Effector memory CD8-positive, alpha-beta T cell (primary cell): ENCODE data around the gene GPR89B.
"Not testable (repeated sequence)": the region's sequence is repeated elsewhere in the genome, so short reads cannot be mapped to it uniquely, and the experiment has no call there.

Experiments
- ATAC-seq: fragments of 150-1000 bp; cut with Tn5 transposase; replicated peaks from 2 replicates; pipeline ENCODE4 v1.10.0; 2021; ENCODE audit warnings: mild to moderate bottlenecking, moderate library complexity
- DNase-seq, 3 experiments: peaks; one replicate each; pipeline ENCODE4 v3.0.0; 2021
- H3K27ac Mint-ChIP-seq, 2 donors: one replicate each; pipeline ENCODE4 v1.8.0; 2022; ENCODE audit warnings: mild to moderate bottlenecking in 2 of 2, mixed read lengths in 2 of 2, moderate library complexity in 2 of 2
- H3K27me3 Mint-ChIP-seq, 2 donors: one replicate each; pipeline ENCODE4 v1.8.0; 2022; ENCODE audit warnings: mixed read lengths in 2 of 2
- H3K36me3 Mint-ChIP-seq: one replicate; pipeline ENCODE4 v1.8.0; 2022; ENCODE audit warnings: mild to moderate bottlenecking, moderate library complexity, mixed read lengths; ENCODE audit not compliant: insufficient read depth
- H3K4me1 Mint-ChIP-seq, 2 donors: one replicate each; pipeline ENCODE4 v1.8.0; 2022; ENCODE audit warnings: low read depth in 2 of 2, mixed read lengths in 2 of 2
- H3K4me3 Mint-ChIP-seq, 2 donors: one replicate each; pipeline ENCODE4 v1.8.0; 2022; ENCODE audit warnings: mild to moderate bottlenecking in 2 of 2, mixed read lengths in 2 of 2, moderate library complexity in 2 of 2
- H3K9me3 Mint-ChIP-seq, 2 donors: one replicate each; pipeline ENCODE4 v1.8.0; 2022; ENCODE audit warnings: mixed read lengths in 2 of 2

The GPR89B gene

GRCh38 chr1:147964575-147964974, 36.4 kb downstream of the GPR89B start:
- H3K4me3 Mint-ChIP-seq, ATAC-seq, H3K9me3 Mint-ChIP-seq, H3K36me3 Mint-ChIP-seq, H3K27ac Mint-ChIP-seq, DNase-seq, H3K4me1 Mint-ChIP-seq, H3K27me3 Mint-ChIP-seq: not testable (repeated sequence)

GRCh38 chr1:147966657-147967056, 38.4 kb downstream of the GPR89B start:
- not testable (repeated sequence) for H3K27me3 Mint-ChIP-seq, H3K4me1 Mint-ChIP-seq, DNase-seq, H3K9me3 Mint-ChIP-seq, H3K27ac Mint-ChIP-seq, H3K4me3 Mint-ChIP-seq
- peak; percentile 82 for ATAC-seq
- peaks cover 15% of the 10 kb centered on the region for H3K36me3 Mint-ChIP-seq

GRCh38 chr1:147978896-147979651, 50.9 kb downstream of the GPR89B start:
- H3K4me1 Mint-ChIP-seq, H3K9me3 Mint-ChIP-seq, H3K27me3 Mint-ChIP-seq, ATAC-seq, H3K4me3 Mint-ChIP-seq, DNase-seq, H3K36me3 Mint-ChIP-seq: not testable (repeated sequence)
- peak overlapping the region in 1 of 2 donors; percentile 7 for H3K27ac Mint-ChIP-seq

GRCh38 chr1:147985374-147985773, 57.2 kb downstream of the GPR89B start:
- H3K36me3 Mint-ChIP-seq, H3K4me1 Mint-ChIP-seq, H3K27ac Mint-ChIP-seq, H3K27me3 Mint-ChIP-seq, DNase-seq, ATAC-seq, H3K4me3 Mint-ChIP-seq, H3K9me3 Mint-ChIP-seq: not testable (repeated sequence)

- H3K27me3 Mint-ChIP-seq, H3K27ac Mint-ChIP-seq, H3K9me3 Mint-ChIP-seq, ATAC-seq, H3K4me1 Mint-ChIP-seq, DNase-seq, H3K4me3 Mint-ChIP-seq, H3K36me3 Mint-ChIP-seq: not testable (repeated sequence)
Measured at GRCh38 chr1:147987893-147988292, 59.7 kb downstream of the GPR89B start.

GRCh38 chr1:147992916-147993315, 64.7 kb downstream of the GPR89B start:
- not testable (repeated sequence) for H3K4me1 Mint-ChIP-seq, ATAC-seq, DNase-seq, H3K4me3 Mint-ChIP-seq, H3K27me3 Mint-ChIP-seq, H3K36me3 Mint-ChIP-seq, H3K9me3 Mint-ChIP-seq, H3K27ac Mint-ChIP-seq

GRCh38 chr1:147993400-147993799, 65.2 kb downstream of the GPR89B start:
- not testable (repeated sequence) for DNase-seq, H3K27me3 Mint-ChIP-seq, H3K9me3 Mint-ChIP-seq, H3K36me3 Mint-ChIP-seq, ATAC-seq, H3K4me1 Mint-ChIP-seq, H3K27ac Mint-ChIP-seq, H3K4me3 Mint-ChIP-seq

- ATAC-seq, DNase-seq, H3K36me3 Mint-ChIP-seq, H3K4me1 Mint-ChIP-seq, H3K27ac Mint-ChIP-seq, H3K9me3 Mint-ChIP-seq, H3K27me3 Mint-ChIP-seq, H3K4me3 Mint-ChIP-seq: not testable (repeated sequence)
Measured at GRCh38 chr1:147993825-147994615, 65.8 kb downstream of the GPR89B start.

- ATAC-seq, H3K27ac Mint-ChIP-seq, H3K9me3 Mint-ChIP-seq, H3K4me1 Mint-ChIP-seq, H3K36me3 Mint-ChIP-seq, H3K27me3 Mint-ChIP-seq, H3K4me3 Mint-ChIP-seq, DNase-seq: not testable (repeated sequence)
Measured at GRCh38 chr1:147996088-147996487, 67.9 kb downstream of the GPR89B start.

GRCh38 chr1:148007724-148008123, 79.5 kb downstream of the GPR89B start:
- not testable (repeated sequence) for H3K27me3 Mint-ChIP-seq, H3K4me3 Mint-ChIP-seq, DNase-seq, ATAC-seq, H3K36me3 Mint-ChIP-seq, H3K4me1 Mint-ChIP-seq, H3K27ac Mint-ChIP-seq, H3K9me3 Mint-ChIP-seq

GRCh38 chr1:148010527-148010926, 82.3 kb downstream of the GPR89B start:
- Mint-ChIP-seq H3K27ac (no peak overlapping the region), H3K4me1 (peaks cover 5 to 8% of the 10 kb centered on the region in 2 donors), H3K36me3 (no peaks in the 10 kb centered on the region), H3K4me3 (no peak overlapping the region), H3K27me3 (peaks cover 13 to 25% of the 10 kb centered on the region in 2 donors), H3K9me3 (no peaks in the 10 kb centered on the region)
- no peak for DNase-seq
- ATAC-seq, result no peak

- not testable (repeated sequence) for ATAC-seq, H3K36me3 Mint-ChIP-seq, H3K4me1 Mint-ChIP-seq, DNase-seq, H3K9me3 Mint-ChIP-seq, H3K27ac Mint-ChIP-seq
- Mint-ChIP-seq H3K4me3 (peak overlapping the region; percentile 33 to 70), H3K27me3 (peaks cover 15 to 37% of the 10 kb centered on the region in 2 donors)
Measured at GRCh38 chr1:148013177-148014144, 85.2 kb downstream of the GPR89B start.
